Activated T-cell treated with anti-CD3 and anti-CD28 coated beads for 1 hour (primary cell): ENCODE measurements around the gene AVPR2.

Experiments used
- DNase-seq: peaks from one replicate; pipeline ENCODE4 v3.0.0-alpha.2; 2020; ENCODE audit warnings: low read depth

AVPR2 gene

GRCh38 chrX:153903991-153904957 is at the start of gene AVPR2:
Gene AVPR2 (plus strand): TSS chrX:153904673. CDS start chrX:153905146, 473 bp downstream.
- DNase-seq = no peak

- DNase-seq = no peak
Observed at GRCh38 chrX:153854702-153855101, 49.8 kb upstream of the AVPR2 start.

GRCh38 chrX:153857348-153857903 is 47.0 kb upstream of the AVPR2 start:
- DNase-seq = no peak

- no peak for DNase-seq
Observed at GRCh38 chrX:153861151-153861550, 43.3 kb upstream of the AVPR2 start.

GRCh38 chrX:153861733-153862310 is 42.7 kb upstream of the AVPR2 start:
- DNase-seq = no peak

- no peak for DNase-seq
Observed at GRCh38 chrX:153862369-153863250, 41.9 kb upstream of the AVPR2 start.

GRCh38 chrX:153863251-153863991 is 41.1 kb upstream of the AVPR2 start:
- no peak for DNase-seq

- no peak for DNase-seq
Observed at GRCh38 chrX:153864101-153864500, 40.4 kb upstream of the AVPR2 start.

GRCh38 chrX:153864561-153865320 is 39.7 kb upstream of the AVPR2 start:
- DNase-seq = no peak

GRCh38 chrX:153865321-153865580 is 39.2 kb upstream of the AVPR2 start:
- no peak for DNase-seq

GRCh38 chrX:153865685-153866084 is 38.8 kb upstream of the AVPR2 start:
- DNase-seq = no peak

GRCh38 chrX:153866302-153867019 is 38.0 kb upstream of the AVPR2 start:
- DNase-seq = no peak

- DNase-seq = no peak
Observed at GRCh38 chrX:153867139-153867538, 37.3 kb upstream of the AVPR2 start.

- no peak for DNase-seq
Observed at GRCh38 chrX:153867671-153868070, 36.8 kb upstream of the AVPR2 start.

GRCh38 chrX:153868576-153869472 is 35.6 kb upstream of the AVPR2 start:
- DNase-seq = no peak

GRCh38 chrX:153869473-153870287 is 34.8 kb upstream of the AVPR2 start:
- DNase-seq = no peak

- no peak for DNase-seq
Observed at GRCh38 chrX:153870288-153870690, 34.2 kb upstream of the AVPR2 start.

- DNase-seq = no peak
Observed at GRCh38 chrX:153870791-153871360, 33.6 kb upstream of the AVPR2 start.
